SU-DHL-6 (cell line): ENCODE data around the gene YIF1A.

ENCODE experiments used
- H2AFZ ChIP-seq: fragments of 200-600 bp; sonication (generic); 2 replicates; pipeline ENCODE4 v1.6.1; 2014; ENCODE audit warnings: low read depth, mild to moderate bottlenecking, moderate library complexity, mixed read lengths, antibody characterized with exemption, low read length; ENCODE audit not compliant: severe bottlenecking
- H3F3A ChIP-seq: fragments of 200-600 bp; shearing (Covaris generic); 2 replicates; pipeline ENCODE4 v1.6.0; 2016; ENCODE audit warnings: antibody characterized with exemption, mild to moderate bottlenecking; ENCODE audit not compliant: insufficient read depth
- H3K27ac ChIP-seq: fragments of 200-600 bp; sonication (generic); 2 replicates; pipeline ENCODE4 v1.5.1; 2016; ENCODE audit warnings: low read depth, mild to moderate bottlenecking, low read length, moderate library complexity, mixed read lengths
- H3K27me3 ChIP-seq: fragments of 200-600 bp; sonication (generic), shearing (Covaris generic); 2 replicates; pipeline ENCODE4 v1.6.0; 2014; ENCODE audit warnings: mild to moderate bottlenecking, low read length
- H3K36me3 ChIP-seq: fragments of 200-600 bp; sonication (generic); 2 replicates; pipeline ENCODE4 v1.6.1; 2014; ENCODE audit warnings: mild to moderate bottlenecking, low read length, mixed read lengths
- H3K4me2 ChIP-seq: fragments of 300-600, 200-600 bp; shearing (Covaris generic), sonication (generic); 2 replicates; pipeline ENCODE4 v1.6.0; 2014; ENCODE audit warnings: low read length, low read depth, mild to moderate bottlenecking; ENCODE audit not compliant: poor library complexity, severe bottlenecking
- H3K4me3 ChIP-seq: fragments of 200-600 bp; sonication (generic); 2 replicates; pipeline ENCODE4 v1.5.1; 2014; ENCODE audit warnings: antibody characterized with exemption, low read length, mild to moderate bottlenecking, mixed read lengths; ENCODE audit not compliant: insufficient read depth, poor library complexity, severe bottlenecking
- H3K79me2 ChIP-seq: fragments of 200-600 bp; sonication (generic); 2 replicates; pipeline ENCODE4 v1.6.1; 2014; ENCODE audit warnings: mild to moderate bottlenecking, low read length, moderate library complexity; ENCODE audit not compliant: insufficient read depth
- H3K9ac ChIP-seq: fragments of 200-600 bp; sonication (generic); 2 replicates; pipeline ENCODE4 v1.7.0; 2014; ENCODE audit warnings: mild to moderate bottlenecking, low read length
- H3K9me2 ChIP-seq: fragments of 200-600 bp; sonication (generic); replicated peaks from 2 replicates; pipeline ENCODE4 v1.6.1; 2014; ENCODE audit warnings: low read length; ENCODE audit not compliant: insufficient read depth
- H3K9me3 ChIP-seq: fragments of 200-600 bp; sonication (generic); 2 replicates; pipeline ENCODE4 v1.6.1; 2014; ENCODE audit warnings: low read length, mixed read lengths; ENCODE audit not compliant: insufficient read depth
- H4K20me1 ChIP-seq: fragments of 200-600 bp; sonication (generic); 2 replicates; pipeline ENCODE4 v1.6.1; 2014; ENCODE audit warnings: low read depth, mild to moderate bottlenecking, antibody characterized with exemption, low read length, moderate library complexity, mixed read lengths
- CTCF ChIP-seq: fragments of 200-600 bp; sonication (generic); IDR thresholded peaks from one replicate; pipeline ENCODE4 v1.5.1; 2017; ENCODE audit warnings: antibody characterized with exemption, mild to moderate bottlenecking, low read length, moderate library complexity; ENCODE audit not compliant: insufficient read depth, poor library complexity, severe bottlenecking
- EZH2phosphoT487 ChIP-seq: fragments of 200-600 bp; sonication (generic), shearing (Covaris generic); conservative IDR thresholded peaks from 2 replicates; pipeline ENCODE4 v1.6.1; 2018; ENCODE audit warnings: mild to moderate bottlenecking, antibody characterized with exemption, low read length, moderate library complexity, mixed read lengths

Gene YIF1A

GRCh38 chr11:66242095-66242765, 46.7 kb downstream of the YIF1A start:
- TF ChIP-seq EZH2phosphoT487 (no peak), CTCF (no peak)
- Histone ChIP-seq H3K4me2 (no peak overlapping the region), H3K9me3 (no peaks in the 10 kb centered on the region), H3K79me2 (no peaks in the 10 kb centered on the region), H3F3A (no peaks in the 10 kb centered on the region), H3K27ac (no peak overlapping the region), H3K27me3 (no peaks in the 10 kb centered on the region), H3K4me3 (no peak overlapping the region), H3K36me3 (no peaks in the 10 kb centered on the region), H3K9me2 (no peaks in the 10 kb centered on the region), H4K20me1 (no peaks in the 10 kb centered on the region), H3K9ac (no peak overlapping the region), H2AFZ (no peak overlapping the region)

- H3K9ac ChIP-seq, result no peak overlapping the region
- no peaks in the 10 kb centered on the region for H3K9me3 ChIP-seq
- H3K36me3 ChIP-seq, result no peaks in the 10 kb centered on the region
- H3K4me3 ChIP-seq, result no peak overlapping the region
- H3F3A ChIP-seq, result no peaks in the 10 kb centered on the region
- no peak for TF ChIP-seq EZH2phosphoT487
- TF ChIP-seq CTCF, result no peak
- H3K9me2 ChIP-seq, result no peaks in the 10 kb centered on the region
- H3K4me2 ChIP-seq, result no peak overlapping the region
- no peaks in the 10 kb centered on the region for H3K27me3 ChIP-seq
- H2AFZ ChIP-seq, result no peak overlapping the region
- H4K20me1 ChIP-seq, result no peaks in the 10 kb centered on the region
- no peak overlapping the region for H3K27ac ChIP-seq
- no peaks in the 10 kb centered on the region for H3K79me2 ChIP-seq
Measured at GRCh38 chr11:66240781-66241136, 48.2 kb downstream of the YIF1A start.

GRCh38 chr11:66239998-66240780, 48.8 kb downstream of the YIF1A start:
- no peaks in the 10 kb centered on the region for H4K20me1 ChIP-seq
- no peak overlapping the region for H3K4me2 ChIP-seq
- no peaks in the 10 kb centered on the region for H3K9me2 ChIP-seq
- no peaks in the 10 kb centered on the region for H3K27me3 ChIP-seq
- H3K27ac ChIP-seq, result no peak overlapping the region
- no peak overlapping the region for H2AFZ ChIP-seq
- no peaks in the 10 kb centered on the region for H3K9me3 ChIP-seq
- no peak overlapping the region for H3K9ac ChIP-seq
- H3K4me3 ChIP-seq, result no peak overlapping the region
- H3F3A ChIP-seq, result no peaks in the 10 kb centered on the region
- no peaks in the 10 kb centered on the region for H3K36me3 ChIP-seq
- TF ChIP-seq CTCF (no peak), EZH2phosphoT487 (no peak)
- H3K79me2 ChIP-seq, result no peaks in the 10 kb centered on the region
